Peyer's patch (tissue), 4 donors: ENCODE results near the gene PCDH12. TPM values are rescaled to one million over a fixed set of nuclear protein-coding genes. Genes with fewer than 3 reads are reported as not detected.

Experiments
- DNase-seq, 3 donors: peaks; one replicate each; pipeline ENCODE4 v3.0.0-alpha.2; 2017 to 2019
- H3K27ac ChIP-seq, 4 donors: fragments of 200-600 bp; sonication (generic); one replicate each; pipeline ENCODE4 v1.5.1; 2016 to 2019
- H3K27me3 ChIP-seq, 2 donors: fragments of 200-600 bp; sonication (generic); one replicate each; pipeline ENCODE4 v1.5.1; 2019
- H3K36me3 ChIP-seq, 3 donors: fragments of 200-600 bp; sonication (generic); one replicate each; pipeline ENCODE4 v1.5.1; 2016 to 2019
- H3K4me1 ChIP-seq, 4 donors: fragments of 200-600 bp; sonication (generic); one replicate each; pipeline ENCODE4 v1.5.1; 2016 to 2019
- H3K4me3 ChIP-seq, 4 donors: fragments of 200-600 bp; sonication (generic); 1 replicate in 3 of 4; 2 replicates in 1 of 4; pipeline ENCODE4 v1.5.1; 2016 to 2019; ENCODE audit warnings: mild to moderate bottlenecking in 1 of 4
- H3K9me3 ChIP-seq, 4 donors: fragments of 200-600 bp; sonication (generic); one replicate each; pipeline ENCODE4 v1.5.1; 2016 to 2019; ENCODE audit warnings: mild to moderate bottlenecking in 1 of 4
- POLR2A ChIP-seq, 2 donors: fragments of 450-650 bp; IDR thresholded peaks; one replicate each; pipeline ENCODE4 v1.5.1; 2017; ENCODE audit warnings: antibody characterized with exemption in 2 of 2, mild to moderate bottlenecking in 2 of 2, moderate library complexity in 2 of 2
- total RNA-seq, 4 donors: library from RNA; depleted of rRNA; stranded (reverse); fragments of >200 nt; gene quantifications; one replicate each; pipeline ENCODE4 v1.1.0, GENCODE V29; 2016
- TF ChIP-seq, protein P1 (sequence below), 6 experiments: fragments of 450-650 bp in 4 of 6; fragments of 200-600 bp in 2 of 6; sonication (generic) in 1 of 6; IDR thresholded peaks; one replicate each; pipeline ENCODE4 v1.5.1; 2017 to 2019; ENCODE audit warnings: antibody characterized with exemption in 6 of 6, mild to moderate bottlenecking in 3 of 6, moderate library complexity in 1 of 6

PCDH12 gene
- total RNA-seq, 4 donors from 2014 or later = 0.53 to 1.7 (median 1.1) TPM

- Histone ChIP-seq H3K9me3 (no peaks in the 10 kb centered on the region), H3K27ac (no peak overlapping the region), H3K36me3 (peaks cover 0 to 77% (median 0%) of the 10 kb centered on the region in 3 donors), H3K4me1 (no peaks in the 10 kb centered on the region), H3K27me3 (no peaks in the 10 kb centered on the region), H3K4me3 (no peak overlapping the region)
- TF ChIP-seq POLR2A (IDR thresholded peaks at IDR 0.05) = no peak
- TF ChIP-seq, protein P1, sequence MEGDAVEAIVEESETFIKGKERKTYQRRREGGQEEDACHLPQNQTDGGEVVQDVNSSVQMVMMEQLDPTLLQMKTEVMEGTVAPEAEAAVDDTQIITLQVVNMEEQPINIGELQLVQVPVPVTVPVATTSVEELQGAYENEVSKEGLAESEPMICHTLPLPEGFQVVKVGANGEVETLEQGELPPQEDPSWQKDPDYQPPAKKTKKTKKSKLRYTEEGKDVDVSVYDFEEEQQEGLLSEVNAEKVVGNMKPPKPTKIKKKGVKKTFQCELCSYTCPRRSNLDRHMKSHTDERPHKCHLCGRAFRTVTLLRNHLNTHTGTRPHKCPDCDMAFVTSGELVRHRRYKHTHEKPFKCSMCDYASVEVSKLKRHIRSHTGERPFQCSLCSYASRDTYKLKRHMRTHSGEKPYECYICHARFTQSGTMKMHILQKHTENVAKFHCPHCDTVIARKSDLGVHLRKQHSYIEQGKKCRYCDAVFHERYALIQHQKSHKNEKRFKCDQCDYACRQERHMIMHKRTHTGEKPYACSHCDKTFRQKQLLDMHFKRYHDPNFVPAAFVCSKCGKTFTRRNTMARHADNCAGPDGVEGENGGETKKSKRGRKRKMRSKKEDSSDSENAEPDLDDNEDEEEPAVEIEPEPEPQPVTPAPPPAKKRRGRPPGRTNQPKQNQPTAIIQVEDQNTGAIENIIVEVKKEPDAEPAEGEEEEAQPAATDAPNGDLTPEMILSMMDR (IDR thresholded peaks at IDR 0.05) = no peak
- no peak for DNase-seq
Measured at GRCh38 chr5:141989720-141990119, 31.7 kb upstream of the PCDH12 start.

DNA sequence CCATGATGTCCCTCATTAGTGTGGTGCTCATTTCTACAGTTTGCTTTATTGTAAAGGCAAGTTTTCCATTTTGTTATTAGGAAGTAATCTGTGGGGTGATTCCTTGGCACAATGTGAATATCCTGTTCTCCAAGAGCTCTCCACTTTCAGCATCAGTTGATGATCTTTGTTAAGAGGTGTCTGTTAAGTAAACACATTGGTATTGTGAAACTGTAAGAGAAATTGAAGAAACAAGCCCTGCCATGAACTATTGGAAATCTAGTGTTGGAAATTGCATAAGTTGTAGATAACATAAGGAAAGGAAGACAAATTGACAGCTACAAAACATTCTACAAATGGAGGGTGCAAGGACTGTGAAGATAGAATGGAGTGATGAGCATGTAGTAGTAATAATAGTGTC, 28.1 kb upstream of the PCDH12 start:
- TF ChIP-seq, protein P1 (IDR thresholded peaks at IDR 0.05) = no peak
- no peak for TF ChIP-seq POLR2A (IDR thresholded peaks at IDR 0.05)
- DNase-seq = no peak
- Histone ChIP-seq H3K4me1 (no peaks in the 10 kb centered on the region), H3K36me3 (peaks cover 0 to 90% (median 3%) of the 10 kb centered on the region in 3 donors), H3K27me3 (no peaks in the 10 kb centered on the region), H3K27ac (no peak overlapping the region), H3K4me3 (no peak overlapping the region), H3K9me3 (no peaks in the 10 kb centered on the region)

DNA sequence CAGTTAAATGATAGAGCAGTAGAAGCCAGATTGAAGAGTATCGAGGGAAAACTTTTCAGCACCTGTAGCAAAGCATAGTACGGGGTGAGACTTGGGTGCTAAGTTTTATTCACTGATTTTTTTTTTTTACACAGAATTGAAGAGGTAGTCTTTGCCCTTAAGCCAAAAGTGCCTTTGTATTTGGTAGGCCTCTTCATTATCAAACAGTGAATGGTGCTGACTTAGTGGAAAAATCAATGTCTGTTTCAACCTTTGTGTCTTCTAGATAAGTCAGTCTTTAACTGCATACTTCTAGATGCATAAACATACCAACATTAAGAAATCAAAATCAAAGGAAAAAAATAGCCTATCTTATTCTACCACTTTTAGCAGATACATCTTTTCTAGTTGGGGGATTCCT, 24.6 kb upstream of the PCDH12 start:
- H3K4me1 ChIP-seq = peaks cover 0 to 8% (median 0%) of the 10 kb centered on the region in 4 donors
- no peak overlapping the region for H3K4me3 ChIP-seq
- DNase-seq = no peak
- no peaks in the 10 kb centered on the region for H3K27me3 ChIP-seq
- peaks cover 0 to 95% (median 3%) of the 10 kb centered on the region in 3 donors for H3K36me3 ChIP-seq
- TF ChIP-seq, protein P1 (IDR thresholded peaks at IDR 0.05) = no peak
- no peak for TF ChIP-seq POLR2A (IDR thresholded peaks at IDR 0.05)
- H3K27ac ChIP-seq = no peak overlapping the region
- H3K9me3 ChIP-seq = no peaks in the 10 kb centered on the region

- Histone ChIP-seq H3K27ac (peak overlapping the region in 1 of 4 donors; percentile 32), H3K9me3 (no peaks in the 10 kb centered on the region), H3K4me1 (peaks cover 0 to 23% (median 4%) of the 10 kb centered on the region in 4 donors), H3K4me3 (no peak overlapping the region), H3K36me3 (peaks cover 0 to 79% (median 3%) of the 10 kb centered on the region in 3 donors), H3K27me3 (no peaks in the 10 kb centered on the region)
- TF ChIP-seq, protein P1 (IDR thresholded peaks at IDR 0.05) = no peak
- TF ChIP-seq POLR2A (IDR thresholded peaks at IDR 0.05) = no peak
- DNase-seq = no peak
Measured at GRCh38 chr5:141978389-141978788, 20.4 kb upstream of the PCDH12 start.

- Histone ChIP-seq H3K27ac (no peak overlapping the region), H3K4me3 (no peak overlapping the region), H3K4me1 (peaks cover 0 to 27% (median 4%) of the 10 kb centered on the region in 4 donors), H3K27me3 (no peaks in the 10 kb centered on the region), H3K9me3 (no peaks in the 10 kb centered on the region), H3K36me3 (peaks cover 0 to 71% (median 0%) of the 10 kb centered on the region in 3 donors)
- TF ChIP-seq, protein P1 (IDR thresholded peaks at IDR 0.05) = no peak
- no peak for TF ChIP-seq POLR2A (IDR thresholded peaks at IDR 0.05)
- DNase-seq = no peak
Measured at GRCh38 chr5:141976176-141976575, 18.2 kb upstream of the PCDH12 start.
